Uterus (tissue), 4 donors: Measurements from ENCODE around the gene RPL22. TPM values are rescaled to one million over a fixed set of nuclear protein-coding genes. Genes with fewer than 3 reads are reported as not detected.
A peak's percentile ranks its signal among the peaks of the same experiment; 100 is the strongest.

Experiments
- DNase-seq, 2 donors: peaks; one replicate each; pipeline ENCODE4 v3.0.0-alpha.2; 2019 to 2020
- H3K27ac ChIP-seq, 2 donors: fragments of 200-600 bp; sonication (generic); 1 replicate in 1 of 2; 2 replicates in 1 of 2; pipeline ENCODE4 v1.5.1; 2016 to 2018
- H3K27me3 ChIP-seq, 2 donors: fragments of 200-600 bp; sonication (generic); one replicate each; pipeline ENCODE4 v1.5.1; 2018 to 2019; ENCODE audit warnings: control low read depth in 1 of 2
- H3K36me3 ChIP-seq, 2 donors: fragments of 200-600 bp; sonication (generic); one replicate each; pipeline ENCODE4 v1.5.1; 2019; ENCODE audit warnings: control low read depth in 1 of 2
- H3K4me1 ChIP-seq, 2 donors: fragments of 200-600 bp; sonication (generic); one replicate each; pipeline ENCODE4 v1.5.1; 2018 to 2019; ENCODE audit warnings: control low read depth in 1 of 2
- H3K4me3 ChIP-seq, 2 donors: fragments of 200-600 bp; sonication (generic); 1 replicate in 1 of 2; 2 replicates in 1 of 2; pipeline ENCODE4 v1.5.1; 2018 to 2019; ENCODE audit warnings: mild to moderate bottlenecking in 1 of 2
- H3K9me3 ChIP-seq, 2 donors: fragments of 200-600 bp; sonication (generic); one replicate each; pipeline ENCODE4 v1.5.1; 2019; ENCODE audit warnings: control low read depth in 1 of 2
- CTCF ChIP-seq, 4 experiments: fragments of 200-600 bp in 2 of 4; fragments of 450-650 bp in 2 of 4; sonication (generic) in 2 of 4; IDR thresholded peaks; one replicate each; pipeline ENCODE4 v1.5.1; 2016 to 2019; ENCODE audit warnings: antibody characterized with exemption in 4 of 4, mild to moderate bottlenecking in 2 of 4, moderate library complexity in 1 of 4
- POLR2A ChIP-seq, 2 donors: fragments of 450-650 bp; IDR thresholded peaks; one replicate each; pipeline ENCODE4 v1.6.1; 2016; ENCODE audit warnings: antibody characterized with exemption in 2 of 2, mild to moderate bottlenecking in 1 of 2, moderate library complexity in 1 of 2
- intact Hi-C: fragments of 100-400 bp; cut with DNase I; formaldehyde crosslinking; loops from one replicate; pipeline ENCODE4 v1.15.1; 2023; ENCODE audit warnings: low total_unique reads
- total RNA-seq, 4 donors: library from RNA; depleted of rRNA in 3 of 4; stranded (reverse); fragments of >200 nt in 3 of 4; gene quantifications; one replicate each; pipeline versions ENCODE4 v1.1.0 to v1.2.4, GENCODE V29; 2014 to 2023
- donor health status: DM: yes; HTN: yes; CAD: no.

The RPL22 gene
- total RNA-seq, 4 donors from 2014 or later: 140 to 543 (median 252) TPM

GRCh38 chr1:6184083-6184783 lies 15.2 kb downstream of the RPL22 start:
- Histone ChIP-seq H3K27ac (no peak overlapping the region), H3K36me3 (no peaks in the 10 kb centered on the region), H3K4me3 (no peak overlapping the region), H3K4me1 (peaks cover 0 to 15% of the 10 kb centered on the region in 2 donors), H3K27me3 (peaks cover 0 to under 1% of the 10 kb centered on the region in 2 donors), H3K9me3 (no peaks in the 10 kb centered on the region)
- no peak for DNase-seq
- TF ChIP-seq POLR2A (IDR thresholded peaks at IDR 0.05): no peak
- TF ChIP-seq CTCF (IDR thresholded peaks at IDR 0.05): no peak
- intact Hi-C loops: no loop called here

DNA sequence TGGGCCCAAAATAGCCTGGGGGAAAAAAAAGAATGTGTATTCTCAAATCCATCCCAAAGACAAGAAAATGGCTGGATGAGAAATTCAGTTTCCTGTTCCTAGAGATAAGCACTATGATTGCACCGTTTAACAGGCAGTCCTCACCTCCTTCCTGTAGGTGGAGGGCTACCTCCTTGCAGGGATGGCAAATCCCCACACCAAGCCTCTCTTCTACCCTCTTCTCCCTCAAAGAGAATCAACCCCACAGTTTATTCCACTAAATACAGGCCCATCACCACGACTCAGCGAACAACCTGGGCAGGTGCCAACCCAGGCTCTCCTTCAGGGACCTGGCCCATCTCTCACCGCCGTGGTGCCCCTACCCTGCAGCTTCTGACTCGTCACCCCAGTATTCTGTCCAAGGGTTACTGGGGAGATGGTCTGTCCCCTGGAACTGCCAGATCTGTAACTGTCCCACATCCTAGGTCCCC lies 15.8 kb downstream of the RPL22 start:
- Histone ChIP-seq H3K27me3 (peaks cover 4 to 5% of the 10 kb centered on the region in 2 donors), H3K9me3 (no peaks in the 10 kb centered on the region), H3K4me1 (peaks cover 0 to 22% of the 10 kb centered on the region in 2 donors), H3K4me3 (no peak overlapping the region), H3K27ac (no peak overlapping the region), H3K36me3 (no peaks in the 10 kb centered on the region)
- no peak for DNase-seq
- TF ChIP-seq CTCF (IDR thresholded peaks at IDR 0.05) (no peak), POLR2A (IDR thresholded peaks at IDR 0.05) (no peak)
- intact Hi-C loops: no loop called here

- H3K4me3 ChIP-seq: no peak overlapping the region
- no peaks in the 10 kb centered on the region for H3K36me3 ChIP-seq
- H3K27me3 ChIP-seq: peaks cover 7 to 23% of the 10 kb centered on the region in 2 donors
- TF ChIP-seq CTCF (IDR thresholded peaks at IDR 0.05) (no peak), POLR2A (IDR thresholded peaks at IDR 0.05) (no peak)
- H3K9me3 ChIP-seq: no peaks in the 10 kb centered on the region
- intact Hi-C loops: no loop called here
- peaks cover 0 to 24% of the 10 kb centered on the region in 2 donors for H3K4me1 ChIP-seq
- no peak for DNase-seq
- H3K27ac ChIP-seq: no peak overlapping the region
These were observed 18.0 kb downstream of the RPL22 start for GRCh38 chr1:6181347-6181770.

GRCh38 chr1:6180707-6181311 lies 18.6 kb downstream of the RPL22 start:
- Histone ChIP-seq H3K36me3 (no peaks in the 10 kb centered on the region), H3K9me3 (no peaks in the 10 kb centered on the region), H3K4me3 (no peak overlapping the region), H3K27me3 (peaks cover 7 to 25% of the 10 kb centered on the region in 2 donors), H3K4me1 (peaks cover 0 to 24% of the 10 kb centered on the region in 2 donors), H3K27ac (no peak overlapping the region)
- TF ChIP-seq CTCF (IDR thresholded peaks at IDR 0.05) (no peak), POLR2A (IDR thresholded peaks at IDR 0.05) (no peak)
- intact Hi-C loops: no loop called here
- DNase-seq: no peak

DNA sequence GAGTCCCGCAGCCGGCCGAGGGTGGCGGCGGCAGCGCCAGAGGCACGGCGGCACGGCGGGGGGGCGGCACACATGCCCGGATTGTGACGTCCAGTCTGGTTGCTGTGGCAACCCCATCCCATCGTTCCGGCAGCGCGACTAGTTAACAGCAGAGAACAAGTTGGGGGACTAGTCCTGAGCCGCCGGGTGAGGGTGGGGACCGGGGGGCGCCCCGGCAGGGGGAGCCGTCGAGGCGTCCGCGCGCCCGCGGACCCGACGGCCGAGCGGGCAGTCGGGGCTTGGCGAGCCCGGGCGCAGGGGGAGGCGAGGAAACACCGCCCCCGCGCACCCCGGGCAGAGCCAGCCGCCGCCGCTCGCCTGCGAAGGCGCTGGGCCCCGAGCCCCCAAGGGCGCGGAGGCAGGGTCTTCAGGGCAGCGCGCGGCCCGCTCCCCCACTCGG lies 19.1 kb downstream of the RPL22 start, which contains the start of gene CHD5:
CHD5 (minus strand) TSS at position 54 of the 439 bp plus-strand sequence. CDS start 298 bp downstream, outside the sequence.
- Histone ChIP-seq H3K27me3 (peaks cover 7 to 25% of the 10 kb centered on the region in 2 donors), H3K4me3 (peak within 1 kb of the TSS in 1 of 2 donors; percentile 36), H3K27ac (no peak within 1 kb of the TSS), H3K9me3 (no peaks in the 10 kb centered on the region), H3K4me1 (peaks cover 0 to 24% of the 10 kb centered on the region in 2 donors), H3K36me3 (no peaks in the 10 kb centered on the region)
- TF ChIP-seq POLR2A (IDR thresholded peaks at IDR 0.05): no peak
- TF ChIP-seq CTCF (IDR thresholded peaks at IDR 0.05): peak in 1 of 4 experiments; percentile 18
- DNase-seq: no peak
- intact Hi-C loops: no loop called here
